Upper lobe of left lung (tissue), 6 donors: ENCODE data around the gene MSTN. TPM values are rescaled to one million over a fixed set of nuclear protein-coding genes. Genes with fewer than 3 reads are reported as not detected.
"Not testable (repeated sequence)": the region's sequence is repeated elsewhere in the genome, so short reads cannot be mapped to it uniquely, and the experiment has no call there.

Experiments used
- ATAC-seq, 2 donors: fragments of 200-7000 bp; cut with Tn5 transposase; one replicate each; pipeline ENCODE4 v1.9.1; 2022; ENCODE audit warnings: mild to moderate bottlenecking in 2 of 2, moderate library complexity in 2 of 2; ENCODE audit not compliant: low FRiP score in 2 of 2
- DNase-seq, 2 donors: peaks; one replicate each; pipeline ENCODE4 v3.0.0-alpha.2; 2019 to 2020
- H3K27ac ChIP-seq, 4 donors: fragments of 200-600 bp; sonication (generic); one replicate each; pipeline ENCODE4 v1.5.1; 2016 to 2019
- H3K27me3 ChIP-seq, 4 donors: fragments of 200-600 bp; sonication (generic); one replicate each; pipeline ENCODE4 v1.5.1; 2017 to 2019
- H3K36me3 ChIP-seq, 4 donors: fragments of 200-600 bp; sonication (generic); one replicate each; pipeline ENCODE4 v1.5.1; 2016 to 2019
- H3K4me1 ChIP-seq, 4 donors: fragments of 200-600 bp; sonication (generic); one replicate each; pipeline ENCODE4 v1.5.1; 2018 to 2019
- H3K4me3 ChIP-seq, 4 donors: fragments of 200-600 bp; sonication (generic); one replicate each; pipeline ENCODE4 v1.5.1; 2017 to 2019; ENCODE audit warnings: mild to moderate bottlenecking in 2 of 4, moderate library complexity in 1 of 4
- H3K9me3 ChIP-seq, 4 donors: fragments of 200-600 bp; sonication (generic); one replicate each; pipeline ENCODE4 v1.5.1; 2018 to 2019
- CTCF ChIP-seq, 6 experiments: fragments of 450-650 bp in 4 of 6; fragments of 200-600 bp in 2 of 6; sonication (generic) in 2 of 6; IDR thresholded peaks; one replicate each; pipeline ENCODE4 v1.5.1; 2016 to 2019; ENCODE audit warnings: antibody characterized with exemption in 6 of 6
- EP300 ChIP-seq, 4 donors: sonication (generic); formaldehyde crosslinking; IDR thresholded peaks; one replicate each; pipeline ENCODE4 v1.5.1; 2017; ENCODE audit warnings: antibody characterized with exemption in 4 of 4, control low read depth in 2 of 4
- POLR2A ChIP-seq, 4 donors: fragments of 450-650 bp; IDR thresholded peaks; one replicate each; pipeline ENCODE4 v1.5.1; 2016 to 2017; ENCODE audit warnings: antibody characterized with exemption in 4 of 4, mild to moderate bottlenecking in 2 of 4
- POLR2AphosphoS5 ChIP-seq, 2 donors: sonication (generic); formaldehyde crosslinking; IDR thresholded peaks; one replicate each; pipeline ENCODE4 v1.5.1; 2017; ENCODE audit warnings: antibody characterized with exemption in 2 of 2
- WGBS, 2 donors: methylation state at CpG; one replicate each; pipeline ENCODE4 v1.1.5; 2017 to 2018; 5-methylcytosine and 5-hydroxymethylcytosine counted together
- total RNA-seq, 6 donors: library from RNA; depleted of rRNA in 4 of 6; stranded (reverse); fragments of >200 nt in 4 of 6; gene quantifications; one replicate each; pipeline versions ENCODE4 v1.1.0 to v1.2.1, GENCODE V29; 2016 to 2021
- donor health status: DM: no; HTN: no; CAD: no; lungs with moderate emphysema.
- donor health status: DM: no; HTN: yes; CAD: no; lungs with severe emphysema.

The MSTN gene
- total RNA-seq, 6 donors from 2014 or later: 0.13 to 0.39 (median 0.33) TPM; not detected in 3

- no peaks in the 10 kb centered on the region for H3K36me3 ChIP-seq
- H3K4me3 ChIP-seq: no peak overlapping the region
- ATAC-seq (no peak), DNase-seq (no peak)
- no peaks in the 10 kb centered on the region for H3K9me3 ChIP-seq
- 37 to 43% methylated on average over 1 of the region's 1 CpG for WGBS, 2 donors
- no peaks in the 10 kb centered on the region for H3K27me3 ChIP-seq
- H3K4me1 ChIP-seq: no peaks in the 10 kb centered on the region
- H3K27ac ChIP-seq: no peak overlapping the region
- TF ChIP-seq POLR2A (IDR thresholded peaks at IDR 0.05) (no peak), POLR2AphosphoS5 (IDR thresholded peaks at IDR 0.05) (no peak), EP300 (IDR thresholded peaks at IDR 0.05) (no peak), CTCF (IDR thresholded peaks at IDR 0.05) (no peak)
These were observed 30.4 kb downstream of the MSTN start for GRCh38 chr2:190031969-190032618.

- DNase-seq: no peak
- Histone ChIP-seq H3K4me1 (no peaks in the 10 kb centered on the region), H3K27me3 (no peaks in the 10 kb centered on the region), H3K27ac (no peak overlapping the region), H3K4me3 (no peak overlapping the region), H3K9me3 (no peaks in the 10 kb centered on the region), H3K36me3 (no peaks in the 10 kb centered on the region)
- TF ChIP-seq CTCF (IDR thresholded peaks at IDR 0.05) (peak in 2 of 6 experiments; percentile 13 to 23), EP300 (IDR thresholded peaks at IDR 0.05) (no peak)
- WGBS, 2 donors: 38 to 39% methylated on average over 5 of the region's 5 CpGs
- no peak for ATAC-seq
These were observed 38.7 kb downstream of the MSTN start for GRCh38 chr2:190023860-190024259.

- Histone ChIP-seq H3K4me1 (no peaks in the 10 kb centered on the region), H3K4me3 (no peak overlapping the region), H3K27ac (no peak overlapping the region), H3K36me3 (no peaks in the 10 kb centered on the region), H3K9me3 (peaks cover 0 to 19% (median 4%) of the 10 kb centered on the region in 4 donors), H3K27me3 (no peaks in the 10 kb centered on the region)
- DNase-seq (no peak), ATAC-seq (no peak)
- TF ChIP-seq POLR2AphosphoS5 (IDR thresholded peaks at IDR 0.05) (no peak), CTCF (IDR thresholded peaks at IDR 0.05) (no peak), EP300 (IDR thresholded peaks at IDR 0.05) (no peak), POLR2A (IDR thresholded peaks at IDR 0.05) (no peak)
These were observed 41.8 kb downstream of the MSTN start for GRCh38 chr2:190020720-190021119.

GRCh38 chr2:190017837-190018236 is 44.7 kb downstream of the MSTN start:
- Histone ChIP-seq H3K36me3 (no peaks in the 10 kb centered on the region), H3K27me3 (no peaks in the 10 kb centered on the region), H3K9me3 (peaks cover 0 to 31% (median 4%) of the 10 kb centered on the region in 4 donors), H3K4me1 (no peaks in the 10 kb centered on the region), H3K4me3 (no peak overlapping the region), H3K27ac (no peak overlapping the region)
- no peak for DNase-seq
- WGBS, 2 donors: 92 to 100% methylated on average over 1 of the region's 1 CpG
- no peak for TF ChIP-seq EP300 (IDR thresholded peaks at IDR 0.05)
- TF ChIP-seq POLR2A (IDR thresholded peaks at IDR 0.05): no peak
- TF ChIP-seq POLR2AphosphoS5 (IDR thresholded peaks at IDR 0.05): no peak
- TF ChIP-seq CTCF (IDR thresholded peaks at IDR 0.05): no peak
- no peak for ATAC-seq

GRCh38 chr2:190015969-190016368 is 46.6 kb downstream of the MSTN start:
- not testable (repeated sequence) for H3K4me1 ChIP-seq, H3K27ac ChIP-seq, H3K4me3 ChIP-seq, H3K27me3 ChIP-seq, ATAC-seq, H3K36me3 ChIP-seq, DNase-seq
- peaks cover 0 to 31% (median 4%) of the 10 kb centered on the region in 4 donors for H3K9me3 ChIP-seq
- 94% methylated on average over 1 of the region's 1 CpG; no CpG with 5 or more reads in 1 of the 2 donors for WGBS, 2 donors
